GM18502 (cell line): ENCODE measurements around the gene CXCR4.

Experiments used
- ATAC-seq: cut with Tn5 transposase; IDR thresholded peaks from one replicate; pipeline ENCODE4 v1.9.1; 2021; ENCODE audit warnings: mild to moderate bottlenecking; ENCODE audit not compliant: unreplicated experiment, poor library complexity

The CXCR4 gene

GRCh38 chr2:136132825-136133155 is 14.8 kb upstream of the CXCR4 start:
- no peak for ATAC-seq

- peak; percentile 87 for ATAC-seq
These were observed 14.2 kb upstream of the CXCR4 start for GRCh38 chr2:136131961-136132824.

- ATAC-seq = no peak
These were observed 13.6 kb upstream of the CXCR4 start for GRCh38 chr2:136131484-136131960.

- ATAC-seq = no peak
These were observed 12.6 kb upstream of the CXCR4 start for GRCh38 chr2:136130511-136130910.

GRCh38 chr2:136130045-136130444 is 12.1 kb upstream of the CXCR4 start:
- ATAC-seq = no peak

- no peak for ATAC-seq
These were observed 11.7 kb upstream of the CXCR4 start for GRCh38 chr2:136129601-136130000.

- no peak for ATAC-seq
These were observed 11.0 kb upstream of the CXCR4 start for GRCh38 chr2:136128905-136129304.

GRCh38 chr2:136128366-136128765 is 10.4 kb upstream of the CXCR4 start:
- ATAC-seq = no peak

- no peak for ATAC-seq
These were observed 9.4 kb upstream of the CXCR4 start for GRCh38 chr2:136127356-136127755.

GRCh38 chr2:136126421-136126926 is 8.5 kb upstream of the CXCR4 start:
- no peak for ATAC-seq

- ATAC-seq = no peak
These were observed 8.1 kb upstream of the CXCR4 start for GRCh38 chr2:136126021-136126420.

- no peak for ATAC-seq
These were observed 7.3 kb upstream of the CXCR4 start for GRCh38 chr2:136125236-136125635.

GRCh38 chr2:136124805-136125204 is 6.9 kb upstream of the CXCR4 start:
- ATAC-seq = no peak

GRCh38 chr2:136122661-136123060 is 4.7 kb upstream of the CXCR4 start:
- no peak for ATAC-seq

GRCh38 chr2:136121204-136121910 is 3.4 kb upstream of the CXCR4 start:
- no peak for ATAC-seq

- no peak for ATAC-seq
These were observed 2.0 kb upstream of the CXCR4 start for GRCh38 chr2:136119717-136120675.

- peak; percentile 31 for ATAC-seq
These were observed 1.1 kb upstream of the CXCR4 start for GRCh38 chr2:136118819-136119716.

GRCh38 chr2:136117391-136117841 is 533 bp downstream of the CXCR4 start:
- ATAC-seq = peak; percentile 21

- peak; percentile 54 for ATAC-seq
These were observed 1.0 kb downstream of the CXCR4 start for GRCh38 chr2:136116813-136117390.
